Upper lobe of right lung (tissue), 1 donor: ENCODE results near the gene MCCD1. TPM values are rescaled to one million over a fixed set of nuclear protein-coding genes. Genes with fewer than 3 reads are reported as not detected.
"Not testable (repeated sequence)": the region's sequence is repeated elsewhere in the genome, so short reads cannot be mapped to it uniquely, and the experiment has no call there.

Experiments
- ATAC-seq: fragments of 200-7000 bp; cut with Tn5 transposase; one replicate; pipeline ENCODE4 v1.9.1; 2020; ENCODE audit warnings: mild to moderate bottlenecking, moderate library complexity
- DNase-seq: peaks from one replicate; pipeline ENCODE4 v3.0.0-alpha.2; 2020
- H3K27ac ChIP-seq: fragments of 200-600 bp; one replicate; pipeline ENCODE4 v1.8.0; 2022
- H3K27me3 ChIP-seq: fragments of 200-600 bp; one replicate; pipeline ENCODE4 v1.8.0; 2022; ENCODE audit warnings: mild to moderate bottlenecking
- H3K36me3 ChIP-seq: fragments of 200-600 bp; one replicate; pipeline ENCODE4 v1.8.0; 2022
- H3K4me1 ChIP-seq: fragments of 200-600 bp; one replicate; pipeline ENCODE4 v1.8.0; 2022
- H3K4me3 ChIP-seq: fragments of 200-600 bp; one replicate; pipeline ENCODE4 v1.8.0; 2022; ENCODE audit warnings: mild to moderate bottlenecking
- H3K9me3 ChIP-seq: fragments of 200-600 bp; one replicate; pipeline ENCODE4 v1.8.0; 2022
- CTCF ChIP-seq: fragments of 200-600 bp; IDR thresholded peaks from one replicate; pipeline ENCODE4 v1.8.0; 2022; ENCODE audit warnings: antibody characterized with exemption
- intact Hi-C: fragments of 100-400 bp; cut with DNase I; formaldehyde crosslinking; loops from one replicate; pipeline ENCODE4 v1.11.0; 2022
- total RNA-seq: library from RNA; stranded (reverse); fragmentation: NEBNext Ultra II Directional; extraction: Animal tissue kit (Norgen Biotek cat#: 25700); gene quantifications from one replicate; pipeline ENCODE4 v1.2.1, GENCODE V29; 2021
- donor health status: DM: no; HTN: yes; CAD: no; lungs with severe emphysema.

Gene MCCD1
- total RNA-seq, 1 donor from 2014 or later = not detected

GRCh38 chr6:31485055-31485454 lies 43.7 kb upstream of the MCCD1 start:
- Histone ChIP-seq H3K4me3 (no peak overlapping the region), H3K27me3 (no peaks in the 10 kb centered on the region), H3K27ac (no peak overlapping the region), H3K4me1 (no peaks in the 10 kb centered on the region), H3K9me3 (no peaks in the 10 kb centered on the region), H3K36me3 (no peaks in the 10 kb centered on the region)
- ATAC-seq (no peak), DNase-seq (no peak)
- TF ChIP-seq CTCF = no peak
- intact Hi-C loops = no loop called here

GRCh38 chr6:31486065-31486837 lies 42.5 kb upstream of the MCCD1 start:
- intact Hi-C loops, H3K27ac ChIP-seq, H3K4me1 ChIP-seq, H3K27me3 ChIP-seq, H3K9me3 ChIP-seq, H3K4me3 ChIP-seq, DNase-seq, H3K36me3 ChIP-seq: not testable (repeated sequence)
- peak; percentile 61 for ATAC-seq

DNA sequence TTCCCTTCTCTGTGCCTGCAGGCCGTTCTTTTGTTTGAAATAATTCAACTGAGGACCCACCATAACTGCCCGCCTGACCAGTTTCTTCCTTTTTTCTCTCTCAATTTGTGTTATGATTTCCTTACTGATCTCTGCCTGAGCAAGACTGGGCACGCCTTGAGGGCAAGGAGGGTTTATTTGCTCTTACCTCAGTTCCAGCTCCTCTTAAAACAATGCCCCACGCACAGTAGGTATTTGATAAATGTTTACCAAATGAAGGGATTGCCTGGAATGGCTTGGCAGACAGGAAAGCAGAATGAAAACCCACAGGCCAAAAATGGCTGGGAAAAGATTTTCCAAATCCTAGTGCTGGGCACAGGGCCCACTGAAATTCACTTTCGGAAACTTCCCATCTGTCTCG lies 41.1 kb upstream of the MCCD1 start:
- ATAC-seq, H3K27ac ChIP-seq, intact Hi-C loops: not testable (repeated sequence)

GRCh38 chr6:31489086-31489485 lies 39.7 kb upstream of the MCCD1 start:
- Histone ChIP-seq H3K9me3 (no peaks in the 10 kb centered on the region), H3K27me3 (no peaks in the 10 kb centered on the region), H3K4me3 (no peak overlapping the region), H3K4me1 (peaks cover 5% of the 10 kb centered on the region), H3K27ac (no peak overlapping the region), H3K36me3 (no peaks in the 10 kb centered on the region)
- ATAC-seq (no peak), DNase-seq (no peak)
- intact Hi-C loops = no loop called here
- no peak for TF ChIP-seq CTCF

More for the DNA sequence above, 41.1 kb upstream of the MCCD1 start:
- not testable (repeated sequence) for H3K4me3 ChIP-seq, H3K4me1 ChIP-seq, H3K36me3 ChIP-seq, H3K27me3 ChIP-seq, H3K9me3 ChIP-seq, DNase-seq

- DNase-seq (peak; percentile 40), ATAC-seq (no peak)
- Histone ChIP-seq H3K27me3 (no peaks in the 10 kb centered on the region), H3K9me3 (no peaks in the 10 kb centered on the region), H3K27ac (no peak overlapping the region), H3K4me3 (no peak overlapping the region), H3K36me3 (no peaks in the 10 kb centered on the region), H3K4me1 (peaks cover 6% of the 10 kb centered on the region)
- TF ChIP-seq CTCF = no peak
- intact Hi-C loops = no loop called here
These were observed 38.5 kb upstream of the MCCD1 start for GRCh38 chr6:31490115-31490873.

DNA sequence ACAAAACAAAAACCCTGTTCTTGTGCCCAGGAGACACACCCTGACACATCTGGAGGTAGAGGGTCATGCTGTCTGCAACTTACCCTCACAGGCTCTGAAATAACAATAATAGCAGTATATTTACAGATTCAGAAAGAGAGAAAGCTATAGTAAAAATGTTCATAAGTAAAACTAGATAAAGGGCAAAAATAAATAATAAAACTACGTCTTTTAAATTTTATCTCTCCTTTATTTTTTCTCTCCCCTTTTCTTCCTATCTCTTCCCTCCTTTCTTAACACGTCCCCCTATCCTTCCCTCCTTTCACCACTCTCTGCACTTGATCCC lies 35.2 kb upstream of the MCCD1 start:
- Histone ChIP-seq H3K4me3 (peak overlapping the region; percentile 70), H3K4me1 (peaks cover 19% of the 10 kb centered on the region)
- H3K36me3 ChIP-seq, intact Hi-C loops, H3K27me3 ChIP-seq, H3K9me3 ChIP-seq, ATAC-seq, DNase-seq, H3K27ac ChIP-seq: not testable (repeated sequence)

DNA sequence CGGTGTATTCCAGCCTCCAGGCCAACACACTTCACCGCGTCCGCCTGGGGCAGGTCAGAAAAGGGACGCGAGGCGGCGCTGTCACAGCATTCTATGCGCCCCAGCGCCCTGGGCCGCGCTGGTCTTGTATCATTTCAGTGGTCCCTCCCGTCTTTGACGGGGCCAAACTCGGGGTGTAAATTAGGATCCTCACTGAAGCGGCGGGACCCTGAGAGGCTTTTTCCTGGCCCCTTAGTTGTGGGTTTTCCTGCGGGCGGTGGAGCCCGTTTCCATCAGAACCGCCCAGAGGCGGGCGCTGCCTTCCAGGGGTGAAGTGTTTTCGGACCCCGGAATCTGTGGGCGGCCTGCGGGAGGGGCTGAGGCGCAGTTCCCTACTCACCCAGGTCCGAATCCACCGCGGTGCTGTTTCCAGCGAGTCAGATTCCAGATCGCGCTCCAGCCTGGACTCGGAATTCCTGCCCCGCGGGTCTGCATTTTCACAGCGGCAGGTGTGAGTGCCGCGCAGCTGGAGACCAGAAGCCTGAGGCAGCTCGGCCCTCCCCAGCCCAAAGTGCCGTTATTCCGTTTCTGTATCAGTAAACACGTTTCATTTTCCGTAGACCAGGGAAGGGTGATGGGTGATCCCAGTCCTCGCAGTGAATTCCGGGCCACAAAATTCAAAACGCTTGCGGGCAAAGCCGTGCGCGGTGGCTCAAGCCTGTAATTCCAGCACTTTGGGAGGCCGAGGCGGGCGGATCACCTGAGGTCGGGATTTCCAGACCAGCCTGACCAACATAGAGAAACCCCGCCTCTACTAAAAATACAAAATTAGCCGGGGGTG lies 34.7 kb upstream of the MCCD1 start:
- peak; percentile 93 for DNase-seq

More for the DNA sequence above, 34.7 kb upstream of the MCCD1 start:
- intact Hi-C loops = no loop called here
- peak; percentile 78 for TF ChIP-seq CTCF
- Histone ChIP-seq H3K4me1 (peaks cover 19% of the 10 kb centered on the region), H3K27ac (peak overlapping the region; percentile 77), H3K9me3 (no peaks in the 10 kb centered on the region), H3K4me3 (peak overlapping the region; percentile 70), H3K36me3 (no peaks in the 10 kb centered on the region), H3K27me3 (no peaks in the 10 kb centered on the region)
- ATAC-seq = peak; percentile 88
